Measurements from ENCODE around the gene THRAP3. TPM values are rescaled to one million over a fixed set of nuclear protein-coding genes. Genes with fewer than 3 reads are reported as not detected.

Gene THRAP3, protein sequence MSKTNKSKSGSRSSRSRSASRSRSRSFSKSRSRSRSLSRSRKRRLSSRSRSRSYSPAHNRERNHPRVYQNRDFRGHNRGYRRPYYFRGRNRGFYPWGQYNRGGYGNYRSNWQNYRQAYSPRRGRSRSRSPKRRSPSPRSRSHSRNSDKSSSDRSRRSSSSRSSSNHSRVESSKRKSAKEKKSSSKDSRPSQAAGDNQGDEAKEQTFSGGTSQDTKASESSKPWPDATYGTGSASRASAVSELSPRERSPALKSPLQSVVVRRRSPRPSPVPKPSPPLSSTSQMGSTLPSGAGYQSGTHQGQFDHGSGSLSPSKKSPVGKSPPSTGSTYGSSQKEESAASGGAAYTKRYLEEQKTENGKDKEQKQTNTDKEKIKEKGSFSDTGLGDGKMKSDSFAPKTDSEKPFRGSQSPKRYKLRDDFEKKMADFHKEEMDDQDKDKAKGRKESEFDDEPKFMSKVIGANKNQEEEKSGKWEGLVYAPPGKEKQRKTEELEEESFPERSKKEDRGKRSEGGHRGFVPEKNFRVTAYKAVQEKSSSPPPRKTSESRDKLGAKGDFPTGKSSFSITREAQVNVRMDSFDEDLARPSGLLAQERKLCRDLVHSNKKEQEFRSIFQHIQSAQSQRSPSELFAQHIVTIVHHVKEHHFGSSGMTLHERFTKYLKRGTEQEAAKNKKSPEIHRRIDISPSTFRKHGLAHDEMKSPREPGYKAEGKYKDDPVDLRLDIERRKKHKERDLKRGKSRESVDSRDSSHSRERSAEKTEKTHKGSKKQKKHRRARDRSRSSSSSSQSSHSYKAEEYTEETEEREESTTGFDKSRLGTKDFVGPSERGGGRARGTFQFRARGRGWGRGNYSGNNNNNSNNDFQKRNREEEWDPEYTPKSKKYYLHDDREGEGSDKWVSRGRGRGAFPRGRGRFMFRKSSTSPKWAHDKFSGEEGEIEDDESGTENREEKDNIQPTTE
- 54.3 to 73.4 TPM (median 57.4 TPM) in 5 replicates for total RNA-seq (2022; extraction: Qiagen RNA extraction; ENCODE audit: low read depth)

DNA sequence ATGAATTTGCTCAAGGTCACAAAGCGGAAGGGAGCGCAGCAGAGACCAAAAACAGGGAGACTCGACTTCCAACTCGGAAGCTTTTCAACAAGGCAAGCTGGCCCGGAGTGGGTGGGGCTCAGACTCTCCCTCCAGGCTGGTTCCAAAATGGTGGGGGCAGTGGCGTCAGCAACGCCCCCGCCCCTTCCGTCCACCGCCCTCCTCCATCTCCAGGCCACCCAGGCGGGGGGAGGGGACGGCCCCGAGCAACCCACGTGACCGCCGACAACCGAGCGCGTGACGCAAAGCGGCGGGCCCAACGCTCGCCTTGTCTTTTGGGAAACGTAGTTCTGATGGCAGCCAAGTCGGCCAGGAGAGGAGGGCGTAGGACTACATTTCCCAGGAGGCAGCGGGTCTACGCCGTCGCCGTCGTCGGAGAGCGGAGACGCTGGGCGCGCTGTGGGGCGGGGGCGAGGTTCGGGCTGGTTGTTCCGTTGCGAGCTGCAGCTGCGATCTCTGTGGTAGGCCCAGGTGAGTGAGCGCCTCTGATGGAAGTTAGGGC is at the start of gene THRAP3:
Gene THRAP3 (plus strand): TSS at position 448 of the 541 bp plus-strand sequence. CDS start 58,121 bp downstream, outside the sequence.

DNA sequence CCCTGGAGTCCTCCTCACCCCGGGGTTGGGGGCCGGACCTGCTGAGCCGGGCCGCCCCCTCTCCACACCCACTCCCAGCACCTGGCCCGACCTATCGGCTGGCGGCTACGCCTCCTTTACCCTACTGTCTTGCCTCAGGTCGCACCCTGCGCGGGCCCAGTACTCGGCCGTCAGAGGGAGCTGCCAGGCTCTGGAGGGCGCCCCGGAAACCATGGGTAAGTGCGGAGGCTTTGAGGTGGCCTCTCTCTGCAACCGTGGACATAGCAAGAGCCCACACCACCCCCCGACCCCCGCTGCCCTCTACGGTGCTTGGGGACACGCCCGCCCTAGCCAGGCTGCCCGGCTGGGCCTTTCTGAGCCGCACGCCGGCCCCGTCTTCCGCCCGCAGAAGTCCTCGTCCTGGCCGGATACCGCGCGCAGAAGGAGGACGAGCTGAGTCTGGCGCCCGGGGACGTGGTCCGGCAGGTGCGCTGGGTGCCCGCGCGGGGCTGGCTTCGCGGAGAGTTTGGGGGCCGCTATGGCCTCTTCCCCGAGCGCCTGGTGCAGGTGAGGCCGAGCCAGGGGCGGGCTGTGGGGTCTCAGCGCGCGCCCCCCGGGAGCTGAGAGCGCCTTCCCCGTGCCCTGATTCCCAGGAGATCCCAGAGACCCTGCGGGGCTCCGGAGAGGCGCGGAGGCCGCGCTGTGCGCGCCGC is 82.1 kb downstream of the THRAP3 start, which contains the start of gene SH3D21:
Gene SH3D21 (plus strand): TSS at position 159 of the 692 bp plus-strand sequence. CDS start 53 bp downstream, at position 212.

DNA sequence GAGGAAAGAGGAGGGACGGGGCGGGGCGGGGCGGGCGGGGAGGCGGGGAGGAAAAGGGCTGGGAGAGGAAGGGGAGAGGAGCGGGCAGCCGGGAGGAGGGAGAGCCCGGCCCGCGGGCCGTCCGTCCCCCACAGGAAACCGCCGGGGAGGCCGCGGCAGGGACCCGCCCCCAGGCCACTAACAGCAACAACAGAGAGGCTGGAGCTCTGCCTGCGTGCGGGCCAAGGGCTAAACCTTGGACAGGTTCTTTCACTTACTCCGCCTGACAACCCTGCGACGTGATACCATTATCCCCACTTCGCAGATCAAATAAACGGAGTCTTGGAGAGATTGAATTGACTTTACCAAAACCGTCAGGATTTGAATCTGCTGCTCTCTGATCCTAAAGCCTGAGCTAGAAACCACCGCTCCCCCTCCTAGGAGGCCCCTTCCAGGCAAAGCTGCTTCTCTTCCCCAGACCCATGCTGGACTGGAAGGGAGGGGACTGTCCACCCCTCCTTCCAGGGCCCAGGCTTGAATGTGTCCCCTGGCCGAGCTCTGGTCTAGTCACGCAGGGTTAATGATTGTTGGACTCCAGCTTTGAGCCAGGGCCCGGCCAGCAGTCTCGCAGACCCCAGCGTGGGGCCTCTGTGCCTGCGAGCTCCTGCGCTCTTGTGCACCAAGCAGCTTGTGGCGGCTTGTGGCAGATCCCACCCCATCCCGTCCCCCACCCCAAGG is 99.6 kb downstream of the THRAP3 start, which contains the start of gene EVA1B:
Gene EVA1B (minus strand): TSS at position 10 of the 717 bp plus-strand sequence. CDS start 608 bp downstream, outside the sequence.

Other genes with a start within 250 kb of the THRAP3 start
- gene TEKT2, start 140.3 kb upstream of the THRAP3 start, total RNA-seq (2022; extraction: Qiagen RNA extraction; ENCODE audit: low read depth) = not detected in 5 replicates
- 21.0 to 28.6 TPM (median 25.8 TPM) in 5 replicates for gene ADPRS, start 135.6 kb upstream of the THRAP3 start, total RNA-seq (2022; extraction: Qiagen RNA extraction; ENCODE audit: low read depth)
- 0.06 to 0.12 TPM (median 0.08 TPM) in 5 replicates for gene COL8A2, start 99.2 kb upstream of the THRAP3 start, total RNA-seq (2022; extraction: Qiagen RNA extraction; ENCODE audit: low read depth)
- 72.4 to 89.8 TPM (median 76.6 TPM) in 5 replicates for gene TRAPPC3, start 75.0 kb upstream of the THRAP3 start, total RNA-seq (2022; extraction: Qiagen RNA extraction; ENCODE audit: low read depth)
- gene MAP7D1, start 68.3 kb upstream of the THRAP3 start, total RNA-seq (2022; extraction: Qiagen RNA extraction; ENCODE audit: low read depth) = 109 to 154 TPM (median 121 TPM) in 5 replicates
- 1.7 to 2.6 TPM (median 2.0 TPM) in 5 replicates for gene SH3D21, start 81.9 kb downstream of the THRAP3 start, total RNA-seq (2022; extraction: Qiagen RNA extraction; ENCODE audit: low read depth)
- gene EVA1B, start 99.2 kb downstream of the THRAP3 start, total RNA-seq (2022; extraction: Qiagen RNA extraction; ENCODE audit: low read depth) = 8.4 to 21.8 TPM (median 20.0 TPM) in 5 replicates
- 6.8 to 11.5 TPM (median 10.1 TPM) in 5 replicates for gene STK40, start 161.5 kb downstream of the THRAP3 start, total RNA-seq (2022; extraction: Qiagen RNA extraction; ENCODE audit: low read depth)
- 36.9 to 52.4 TPM (median 46.4 TPM) in 5 replicates for gene LSM10, start 173.5 kb downstream of the THRAP3 start, total RNA-seq (2022; extraction: Qiagen RNA extraction; ENCODE audit: low read depth)
- gene OSCP1, start 226.0 kb downstream of the THRAP3 start, total RNA-seq (2022; extraction: Qiagen RNA extraction; ENCODE audit: low read depth) = 5.5 to 7.0 TPM (median 6.1 TPM) in 5 replicates
- gene MRPS15, start 239.9 kb downstream of the THRAP3 start, total RNA-seq (2022; extraction: Qiagen RNA extraction; ENCODE audit: low read depth) = 77.0 to 98.3 TPM (median 83.0 TPM) in 5 replicates

All from A549 treated with RU486 at 1 μM for 4 hours (cell line).